Measurements from ENCODE around the gene CLCN5.
A peak's percentile ranks its signal among the peaks of the same experiment; 100 is the strongest.

CLCN5 gene

DNA sequence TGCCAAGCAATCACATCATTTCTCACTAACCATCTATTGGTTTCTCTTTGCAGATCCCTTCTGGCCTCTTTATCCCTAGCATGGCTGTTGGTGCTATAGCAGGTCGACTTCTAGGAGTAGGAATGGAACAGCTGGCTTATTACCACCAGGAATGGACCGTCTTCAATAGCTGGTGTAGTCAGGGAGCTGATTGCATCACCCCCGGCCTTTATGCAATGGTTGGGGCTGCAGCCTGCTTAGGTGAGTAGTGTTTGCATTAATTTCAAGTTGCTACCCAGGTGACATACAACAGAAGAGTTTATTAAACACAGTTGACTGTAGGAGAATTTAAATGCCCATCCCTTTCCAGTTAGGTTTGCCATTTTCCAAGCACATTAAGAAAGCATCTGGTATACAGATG is 166.2 kb downstream of the CLCN5 start:
- no peak for DNase-seq (ENCODE audit: low spot score)

DNA sequence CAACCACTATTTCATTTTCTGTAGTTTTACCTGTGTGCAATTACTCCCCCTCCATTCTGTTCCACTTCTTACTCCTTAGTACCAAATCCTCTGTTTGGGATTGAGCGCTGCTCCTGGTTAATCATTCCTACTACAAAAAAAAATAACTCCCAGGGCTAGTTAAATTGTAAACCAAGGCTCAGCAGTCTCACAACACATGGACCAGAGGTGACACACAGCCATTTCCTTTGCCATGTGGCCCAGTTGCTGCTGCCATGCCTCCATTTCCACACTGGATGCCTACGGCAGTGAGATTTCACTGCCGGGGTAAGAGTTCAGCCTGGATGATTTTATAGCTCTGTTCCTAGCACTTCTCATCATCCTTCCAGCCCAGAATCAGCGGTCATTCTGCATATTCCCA is 171.2 kb downstream of the CLCN5 start:
- no peak for DNase-seq (ENCODE audit: low spot score)

DNA sequence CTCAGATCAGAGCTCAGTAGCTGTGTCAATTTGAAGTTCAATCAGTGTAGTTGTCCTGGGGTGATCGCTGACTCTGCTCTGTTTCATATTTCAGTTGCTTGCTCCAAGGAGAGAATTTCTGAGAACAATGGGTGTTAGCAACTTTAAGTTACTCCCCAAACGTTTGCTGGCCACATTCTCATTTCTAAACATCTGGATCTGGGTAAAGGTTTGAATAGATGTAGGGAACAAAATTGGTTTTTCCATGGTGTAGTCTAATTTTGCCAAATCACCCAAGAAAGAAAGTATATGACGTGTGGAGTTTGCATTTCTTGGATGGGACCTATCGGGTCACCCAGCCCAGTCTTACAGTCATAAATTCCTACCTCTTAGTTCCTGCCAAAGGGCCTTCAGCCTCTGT is 174.7 kb downstream of the CLCN5 start:
- DNase-seq (ENCODE audit: low spot score) = no peak

DNA sequence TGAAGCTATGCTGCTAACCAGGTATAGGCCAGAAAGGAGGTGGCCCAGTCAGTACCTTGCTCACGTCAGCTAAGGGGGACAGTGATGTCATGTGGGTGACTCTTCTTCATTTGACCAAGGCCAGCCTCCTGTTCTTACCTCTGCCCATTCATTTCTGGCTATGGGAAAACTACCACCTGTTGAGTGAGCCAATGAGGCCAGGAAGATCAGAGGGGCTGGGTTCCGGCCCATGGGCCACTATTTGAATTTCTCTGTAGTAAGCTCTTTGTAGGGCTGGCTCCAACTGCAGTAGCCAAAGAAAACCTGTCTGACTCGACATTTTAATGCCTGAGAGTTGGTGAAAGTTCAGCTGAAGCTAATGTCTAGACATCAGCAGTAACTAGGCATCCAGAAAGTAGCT is 175.8 kb downstream of the CLCN5 start:
- DNase-seq (ENCODE audit: low spot score) = no peak

DNA sequence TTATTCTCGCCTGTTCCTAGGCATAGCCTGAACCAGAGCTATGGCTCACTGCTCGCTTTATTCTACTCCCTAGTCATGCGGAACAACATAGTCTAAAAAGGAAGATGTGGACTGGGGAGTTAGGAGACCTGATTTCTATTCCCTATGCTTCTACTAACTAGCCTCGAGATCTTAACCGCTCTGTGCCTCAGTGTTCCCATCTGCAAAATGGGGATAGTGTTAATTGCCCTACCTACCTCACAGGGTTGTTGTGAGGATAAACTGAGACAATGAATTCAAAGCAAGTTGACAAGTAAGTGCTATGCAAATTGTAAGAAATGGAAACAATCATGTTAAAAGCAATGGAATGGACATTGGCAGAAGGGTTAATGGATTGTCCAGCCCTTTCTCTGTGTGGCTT is 176.4 kb downstream of the CLCN5 start:
- no peak for DNase-seq (ENCODE audit: low spot score)

DNA sequence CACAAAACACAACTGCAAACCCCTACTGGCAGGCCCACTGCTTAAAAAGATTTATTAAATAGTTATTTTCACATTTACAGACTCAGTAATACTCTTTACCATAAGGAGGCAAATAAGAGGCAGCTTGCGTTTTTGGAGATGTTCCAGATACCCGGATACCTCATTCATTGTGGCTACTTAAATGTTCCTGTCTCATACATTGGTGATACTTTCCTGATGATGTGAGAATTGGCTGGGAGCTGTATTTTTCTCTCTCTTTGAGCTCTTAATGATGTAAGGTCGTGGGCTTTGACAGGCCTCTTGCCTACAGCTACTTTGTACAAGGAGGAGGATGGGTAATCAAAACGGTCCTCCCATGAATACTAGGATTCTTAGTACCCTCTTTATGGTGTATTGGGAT is 176.9 kb downstream of the CLCN5 start:
- DNase-seq (ENCODE audit: low spot score) = no peak

DNA sequence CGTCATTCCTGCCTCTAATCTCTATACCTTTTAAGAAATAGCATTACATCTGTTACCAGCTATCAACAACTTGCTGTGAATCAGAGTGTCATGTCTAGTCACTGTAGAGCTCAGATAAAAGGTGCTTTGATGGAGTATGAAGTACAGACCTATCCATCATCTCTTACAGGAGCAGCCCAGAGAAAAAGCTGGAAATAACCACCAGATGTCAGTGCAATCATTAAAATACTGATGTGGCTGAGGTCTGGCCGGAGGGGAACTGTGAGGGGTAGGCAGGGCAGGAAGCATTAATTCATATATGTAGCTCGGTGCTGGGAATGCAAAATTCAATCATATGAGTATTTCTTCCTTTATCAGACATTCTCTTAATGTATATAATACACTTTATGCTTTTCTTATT is 177.8 kb downstream of the CLCN5 start:
- peak; percentile 9 for DNase-seq (ENCODE audit: low spot score)

DNA sequence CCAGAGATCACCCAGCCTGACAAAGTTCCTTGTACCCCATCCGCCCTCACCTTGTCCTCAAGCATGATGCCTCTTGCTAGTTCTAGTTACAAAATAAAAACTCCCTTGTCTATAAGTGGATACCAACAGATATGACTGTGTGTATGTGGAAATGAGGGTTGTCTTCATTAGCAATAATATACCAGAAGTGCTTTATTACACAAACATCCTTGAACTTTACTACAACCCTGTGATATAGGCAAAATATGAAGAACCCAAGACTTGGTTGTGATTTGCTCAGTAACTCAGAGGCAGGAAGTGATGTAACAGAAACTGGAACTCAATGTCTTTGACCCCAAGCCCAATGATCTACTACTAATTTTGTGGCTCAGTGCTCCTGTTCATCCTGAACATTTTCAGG is 180.8 kb downstream of the CLCN5 start:
- no peak for DNase-seq (ENCODE audit: low spot score)

DNA sequence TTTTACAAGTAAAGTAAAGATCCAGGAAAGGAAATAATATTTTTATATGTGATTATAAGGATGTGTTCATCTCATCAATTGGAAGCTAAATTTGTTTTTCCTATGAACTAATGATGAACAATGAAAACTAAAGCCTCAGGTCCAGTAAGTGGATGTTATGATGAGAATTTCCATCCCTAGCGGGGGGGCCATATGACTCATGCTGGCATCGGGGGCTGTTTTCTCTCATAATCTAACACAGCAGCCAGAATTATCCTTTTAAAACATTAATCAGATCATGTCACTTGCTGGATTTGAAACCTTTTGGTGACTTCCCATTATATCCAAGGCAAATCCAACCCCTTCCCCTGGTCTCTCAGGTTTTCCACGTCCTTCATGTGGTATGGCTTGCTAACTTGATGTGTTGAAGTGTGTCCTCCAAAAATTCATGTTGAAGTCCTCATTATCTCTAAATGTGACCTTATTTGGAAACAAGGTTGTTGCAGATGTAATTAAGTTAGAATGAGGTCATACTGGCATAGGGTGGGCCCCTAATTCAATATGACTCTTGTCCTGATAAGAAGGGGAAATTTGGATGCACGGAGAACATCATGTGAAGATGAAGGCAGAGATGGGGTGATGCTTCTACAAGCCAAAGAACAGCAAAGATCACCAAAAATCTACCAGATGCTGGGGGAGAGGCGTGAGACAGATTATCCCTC is 181.6 kb downstream of the CLCN5 start:
- DNase-seq (ENCODE audit: low spot score) = peak; percentile 9

DNA sequence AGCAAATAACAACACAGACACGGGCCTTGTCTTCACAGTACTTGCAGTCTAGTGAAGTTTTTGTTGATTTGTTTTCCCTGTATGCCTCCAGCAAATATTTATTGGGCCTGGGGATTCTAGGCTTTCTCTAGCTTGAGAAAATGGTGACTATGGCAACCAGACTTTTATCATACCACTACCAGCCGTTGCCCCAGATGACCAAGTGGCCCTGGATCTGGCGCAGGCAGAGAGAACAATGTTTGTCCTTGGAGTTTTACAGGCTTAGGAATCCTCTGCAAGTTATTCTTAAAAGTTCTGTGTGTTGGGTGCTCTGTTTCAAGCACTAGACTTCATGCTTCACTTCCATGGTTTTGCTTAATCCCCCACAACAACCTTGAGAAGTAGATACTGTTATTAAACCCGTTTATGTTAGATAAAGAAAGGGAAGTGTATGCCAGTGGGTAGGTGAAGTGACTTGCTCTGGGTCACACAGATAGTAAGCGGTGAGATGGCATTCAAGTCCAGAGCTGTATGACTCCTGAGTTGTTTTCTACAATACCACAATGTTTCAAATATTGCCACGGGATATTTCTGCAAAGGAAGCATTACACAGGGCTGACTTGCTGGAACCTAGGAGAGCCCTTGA is 183.8 kb downstream of the CLCN5 start:
- DNase-seq (ENCODE audit: low spot score) = no peak

DNA sequence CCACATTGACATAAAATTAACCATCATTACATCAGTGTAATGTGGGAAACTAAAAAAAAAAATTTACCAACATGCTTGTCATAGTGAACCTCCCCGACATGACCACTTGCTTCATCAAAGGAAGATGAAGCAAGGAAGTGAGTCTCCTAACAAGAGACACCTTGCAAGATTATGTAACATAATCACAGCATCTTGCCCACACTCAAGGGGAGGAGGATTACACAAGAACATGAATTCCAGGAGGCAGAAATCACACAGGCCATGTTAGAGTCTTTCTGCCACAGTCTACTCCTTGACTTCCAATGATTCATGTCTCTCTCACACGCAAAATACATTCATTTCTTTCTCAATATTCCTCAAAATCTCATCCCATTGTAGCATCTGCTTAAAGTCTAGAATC is 185.1 kb downstream of the CLCN5 start:
- DNase-seq (ENCODE audit: low spot score) = no peak

DNA sequence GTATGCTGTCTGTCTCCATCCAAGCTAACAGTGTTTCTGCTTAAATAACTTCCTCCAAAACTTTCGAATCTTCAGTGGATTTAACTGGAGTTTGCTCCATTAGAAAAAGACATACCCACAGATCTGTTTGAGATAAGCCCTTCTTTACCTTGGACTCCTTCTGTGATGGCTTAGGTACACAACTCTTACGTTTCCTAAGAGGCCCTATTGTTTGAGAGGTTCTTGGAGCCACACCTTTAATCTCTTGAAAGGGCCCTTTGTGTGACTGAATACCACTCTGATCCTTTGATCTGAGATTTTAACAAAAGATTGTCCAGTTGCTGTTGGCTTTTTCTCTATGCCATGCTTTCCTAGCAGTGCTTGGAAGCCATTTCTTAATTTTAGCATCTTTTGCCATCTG is 185.9 kb downstream of the CLCN5 start:
- no peak for DNase-seq (ENCODE audit: low spot score)

DNA sequence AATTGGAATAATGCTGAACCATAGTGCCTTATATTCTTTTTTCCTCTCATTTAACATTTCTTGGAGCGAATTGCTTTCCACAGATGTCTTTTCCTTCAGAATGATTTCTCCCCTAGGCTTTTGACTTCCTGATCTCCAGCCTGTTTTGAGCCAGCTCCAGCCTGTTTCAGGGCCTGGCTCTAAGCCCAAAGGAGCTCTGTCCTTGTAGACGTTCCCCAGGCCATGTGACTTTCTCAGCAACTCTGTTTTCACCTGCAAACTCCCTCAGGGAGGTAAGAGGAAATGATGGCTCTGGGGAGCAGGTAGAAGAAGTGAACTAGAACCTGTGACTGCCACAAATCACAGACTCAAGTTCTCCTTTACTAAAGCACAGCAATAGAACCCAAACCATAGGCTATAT is 189.3 kb downstream of the CLCN5 start:
- no peak for DNase-seq (ENCODE audit: low spot score)

DNA sequence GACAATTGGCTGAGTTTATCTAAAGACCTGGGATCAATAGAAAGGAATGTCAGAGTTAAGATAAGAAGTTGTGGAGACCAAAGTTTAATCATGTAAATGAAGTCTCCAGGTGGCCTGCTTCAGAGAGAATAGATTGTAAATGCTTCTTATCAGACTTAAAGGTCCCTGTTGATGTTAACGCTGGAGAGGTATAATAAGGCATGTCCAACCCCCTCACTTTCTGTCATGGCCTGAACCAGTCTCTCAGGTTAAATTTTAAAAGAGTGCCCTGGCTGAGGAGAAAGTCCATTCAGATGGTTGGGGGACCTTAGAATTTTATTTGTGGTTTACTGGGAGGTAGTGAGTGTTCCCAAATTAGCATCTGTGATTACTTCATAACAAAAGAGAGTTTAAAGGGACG is 191.7 kb downstream of the CLCN5 start:
- DNase-seq (ENCODE audit: low spot score) = no peak

DNA sequence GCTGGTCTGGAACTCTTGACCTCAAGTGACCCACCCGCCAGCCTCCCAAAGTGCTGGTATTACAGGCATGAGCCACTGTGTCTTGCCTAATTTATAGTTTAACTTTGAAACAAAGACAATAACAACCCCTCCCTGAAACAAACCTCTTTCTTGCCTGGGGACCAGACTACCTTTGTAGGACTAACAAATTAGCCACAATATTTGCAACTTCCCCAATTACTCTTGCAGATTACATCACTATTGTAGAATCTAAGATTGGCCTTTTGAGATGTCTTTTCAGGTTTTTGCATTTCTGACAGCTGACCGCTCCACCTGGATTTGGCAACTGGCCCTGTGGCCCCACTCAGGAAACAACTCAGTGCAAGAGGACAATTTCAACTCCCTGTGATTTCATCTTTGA is 193.6 kb downstream of the CLCN5 start:
- DNase-seq (ENCODE audit: low spot score) = no peak

DNA sequence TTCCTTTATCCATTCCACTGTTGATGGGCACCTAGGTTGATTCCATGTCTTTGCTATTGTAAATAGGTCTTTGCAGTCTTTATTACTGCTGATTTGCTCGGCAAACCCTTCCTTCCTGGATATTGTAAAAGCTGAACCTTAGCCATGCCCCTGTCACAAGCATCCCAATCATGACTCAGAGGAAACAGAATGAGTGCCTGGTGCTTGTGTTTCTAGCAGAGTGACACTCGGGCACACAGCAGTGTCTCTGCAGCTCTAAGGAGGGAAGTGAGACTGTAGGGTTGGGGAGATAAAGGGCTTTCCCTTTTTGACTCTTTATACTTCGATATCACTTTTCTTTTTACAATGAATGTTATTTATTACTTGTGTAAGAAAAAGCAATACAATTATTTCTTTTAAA is 195.1 kb downstream of the CLCN5 start:
- DNase-seq (ENCODE audit: low spot score) = no peak

DNA sequence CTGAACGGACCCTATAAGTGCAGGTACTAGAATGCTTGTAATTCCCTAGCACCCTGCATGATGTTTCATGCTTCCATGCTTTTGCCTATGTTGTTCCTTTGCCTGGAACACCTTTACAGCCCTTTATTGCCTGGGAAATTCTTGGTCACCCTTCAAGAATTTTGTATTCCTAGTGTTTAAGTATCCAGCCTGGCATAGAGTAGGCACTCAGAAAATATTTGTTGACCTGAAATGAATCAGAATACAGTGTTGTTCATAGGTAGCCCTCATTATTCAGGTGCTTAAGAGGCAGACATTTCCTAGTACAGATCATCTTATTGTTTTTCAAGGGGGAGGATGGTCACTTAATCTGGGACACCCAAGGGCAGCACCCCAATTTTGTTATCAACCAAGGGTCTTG is 203.1 kb downstream of the CLCN5 start:
- DNase-seq (ENCODE audit: low spot score) = no peak

DNA sequence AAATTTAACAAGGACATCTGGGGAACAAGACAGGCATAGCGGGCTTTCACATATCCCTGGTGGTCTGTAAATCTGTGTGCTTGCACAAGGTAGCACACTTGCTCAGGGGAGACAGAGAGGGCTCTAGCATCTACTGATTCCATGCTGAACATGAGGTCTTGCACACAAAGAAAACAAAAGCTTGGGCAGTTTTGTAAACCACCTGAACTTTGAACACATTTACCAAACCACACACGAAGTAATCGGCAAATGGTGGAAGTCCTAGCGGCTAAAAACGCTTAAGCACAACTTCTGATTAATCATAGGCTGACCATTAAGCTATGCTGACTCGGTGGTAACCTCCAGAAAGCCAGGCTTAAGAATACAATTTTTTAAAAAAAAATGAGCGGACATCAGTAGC is 225.6 kb downstream of the CLCN5 start:
- DNase-seq (ENCODE audit: low spot score) = no peak

Measured in hematopoietic multipotent progenitor cell treated with erythropoietin and hydrocortisone succinate and interleukin-3 and kit ligand, for 17 days (in vitro differentiated cells).